MCF 10A (cell line): ENCODE data around the gene TWNK. TPM values are rescaled to one million over a fixed set of nuclear protein-coding genes. Genes with fewer than 3 reads are reported as not detected.

Experiments
- BruUV-seq: library from RNA; stranded (reverse); fragments of 400-500 nt; replicated peaks from 2 replicates; lab custom pipeline; 2021; lab: Mats Ljungman, UMichigan
- CTCF ChIA-PET: fragments of 300-600 bp; sonication (Branson Sonifier 250); formaldehyde crosslinking; extraction: SDS; loops from one replicate; lab custom pipeline; 2021; ENCODE audit warnings: antibody characterized with exemption, inconsistent platforms; lab: Yijun Ruan, JAX
- POLR2A ChIA-PET: fragments of 300-600, 350-650 bp; sonication (Branson Sonifier 250); formaldehyde crosslinking; extraction: SDS; loops from one replicate; lab custom pipeline; 2020; ENCODE audit warnings: antibody characterized with exemption, inconsistent platforms; lab: Yijun Ruan, JAX
- DNase-seq: peaks from one replicate; pipeline ENCODE4 v3.0.0-alpha.2; 2018; ENCODE audit not compliant: unreplicated experiment
- H3K27ac Mint-ChIP-seq: one replicate; pipeline ENCODE4 v1.8.0; 2022; ENCODE audit warnings: mild to moderate bottlenecking, low read depth, mixed read lengths; ENCODE audit not compliant: unreplicated experiment
- H3K27me3 Mint-ChIP-seq: one replicate; pipeline ENCODE4 v1.8.0; 2022; ENCODE audit warnings: mixed read lengths; ENCODE audit not compliant: insufficient read depth, unreplicated experiment
- H3K36me3 Mint-ChIP-seq: one replicate; pipeline ENCODE4 v1.8.0; 2022; ENCODE audit warnings: mild to moderate bottlenecking, moderate library complexity, mixed read lengths; ENCODE audit not compliant: insufficient read depth, unreplicated experiment
- H3K4me1 Mint-ChIP-seq: one replicate; pipeline ENCODE4 v1.8.0; 2022; ENCODE audit warnings: mixed read lengths; ENCODE audit not compliant: insufficient read depth, unreplicated experiment
- H3K4me3 Mint-ChIP-seq: one replicate; pipeline ENCODE4 v1.8.0; 2022; ENCODE audit warnings: mild to moderate bottlenecking, moderate library complexity, mixed read lengths; ENCODE audit not compliant: unreplicated experiment
- H3K9me3 Mint-ChIP-seq: one replicate; pipeline ENCODE4 v1.8.0; 2022; ENCODE audit warnings: mixed read lengths; ENCODE audit not compliant: unreplicated experiment
- CTCF ChIP-seq: fragments of 200-600 bp; IDR thresholded peaks from one replicate; pipeline ENCODE4 v1.8.0; 2022; ENCODE audit warnings: antibody characterized with exemption, mild to moderate bottlenecking; ENCODE audit not compliant: unreplicated experiment
- intact Hi-C: fragments of 100-400 bp; cut with micrococcal nuclease; formaldehyde crosslinking; loops from 2 replicates; pipeline ENCODE4 v1.14.1; 2022
- total RNA-seq: library from RNA; stranded (reverse); gene quantifications from 2 replicates; pipeline ENCODE4 v1.2.3, GENCODE V29; 2022

TWNK gene
- total RNA-seq, 1 experiment from 2014 or later = 27.9 TPM

DNA sequence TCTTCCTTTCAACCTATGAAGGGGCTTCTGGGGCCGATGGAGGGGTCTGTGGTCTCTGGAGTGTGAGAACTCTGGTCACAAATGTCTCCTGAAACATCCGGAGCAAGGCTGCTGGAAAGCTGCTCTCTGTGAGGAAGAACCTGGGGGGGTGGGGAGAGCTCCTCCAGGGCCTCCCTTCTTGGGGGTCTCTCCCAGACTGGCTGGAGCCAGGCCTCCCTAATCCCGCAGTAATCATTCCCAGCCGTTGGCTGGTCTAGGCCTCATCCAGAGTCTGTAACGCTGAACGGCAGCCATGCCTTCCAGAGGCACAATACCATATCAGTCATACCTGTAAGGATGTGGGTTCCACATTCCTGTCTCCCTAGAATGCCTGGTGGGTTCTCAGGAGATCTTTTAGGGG is 7.8 kb downstream of the TWNK start:
- Mint-ChIP-seq H3K27ac (peak overlapping the region; percentile 40), H3K4me1 (peaks cover 20% of the 10 kb centered on the region), H3K36me3 (peaks cover 52% of the 10 kb centered on the region), H3K27me3 (no peaks in the 10 kb centered on the region), H3K9me3 (no peaks in the 10 kb centered on the region), H3K4me3 (no peak overlapping the region)
- BruUV-seq = no TSS peak
- no peak for TF ChIP-seq CTCF
- DNase-seq = no peak
- CTCF ChIA-PET = interaction anchor here (0.6 to 12.3 kb wide), 4 partner anchors 16 to 60 kb away, joined by 3 to 199 read pairs (median 6); no protein-coding TSS in a partner anchor
- intact Hi-C loops = no loop called here
- POLR2A ChIA-PET = no interaction called here

GRCh38 chr10:100996678-100997359 is 9.5 kb downstream of the TWNK start:
- DNase-seq = peak; percentile 34
- intact Hi-C loops = no loop called here
- H3K36me3 Mint-ChIP-seq = peaks cover 36% of the 10 kb centered on the region
- peak overlapping the region; percentile 76 for H3K4me3 Mint-ChIP-seq
- CTCF ChIA-PET = interaction anchor here (0.6 to 12.3 kb wide), 17 partner anchors 9 to 1103 kb away, joined by 3 to 199 read pairs (median 4); partner anchors contain the start of genes HIF1AN, MRPL43, PDZD7 and SEMA4G
- no peaks in the 10 kb centered on the region for H3K9me3 Mint-ChIP-seq
- no peaks in the 10 kb centered on the region for H3K27me3 Mint-ChIP-seq
- H3K4me1 Mint-ChIP-seq = peaks cover 19% of the 10 kb centered on the region
- no peak for TF ChIP-seq CTCF
- BruUV-seq = no TSS peak
- no peak overlapping the region for H3K27ac Mint-ChIP-seq
- POLR2A ChIA-PET = interaction anchor here (0.6 to 7.5 kb wide), 14 partner anchors 8 to 1507 kb away, joined by 3 to 74 read pairs (median 4); partner anchors contain the start of genes KAZALD1, MRPL43, OGA and PDZD7

DNA sequence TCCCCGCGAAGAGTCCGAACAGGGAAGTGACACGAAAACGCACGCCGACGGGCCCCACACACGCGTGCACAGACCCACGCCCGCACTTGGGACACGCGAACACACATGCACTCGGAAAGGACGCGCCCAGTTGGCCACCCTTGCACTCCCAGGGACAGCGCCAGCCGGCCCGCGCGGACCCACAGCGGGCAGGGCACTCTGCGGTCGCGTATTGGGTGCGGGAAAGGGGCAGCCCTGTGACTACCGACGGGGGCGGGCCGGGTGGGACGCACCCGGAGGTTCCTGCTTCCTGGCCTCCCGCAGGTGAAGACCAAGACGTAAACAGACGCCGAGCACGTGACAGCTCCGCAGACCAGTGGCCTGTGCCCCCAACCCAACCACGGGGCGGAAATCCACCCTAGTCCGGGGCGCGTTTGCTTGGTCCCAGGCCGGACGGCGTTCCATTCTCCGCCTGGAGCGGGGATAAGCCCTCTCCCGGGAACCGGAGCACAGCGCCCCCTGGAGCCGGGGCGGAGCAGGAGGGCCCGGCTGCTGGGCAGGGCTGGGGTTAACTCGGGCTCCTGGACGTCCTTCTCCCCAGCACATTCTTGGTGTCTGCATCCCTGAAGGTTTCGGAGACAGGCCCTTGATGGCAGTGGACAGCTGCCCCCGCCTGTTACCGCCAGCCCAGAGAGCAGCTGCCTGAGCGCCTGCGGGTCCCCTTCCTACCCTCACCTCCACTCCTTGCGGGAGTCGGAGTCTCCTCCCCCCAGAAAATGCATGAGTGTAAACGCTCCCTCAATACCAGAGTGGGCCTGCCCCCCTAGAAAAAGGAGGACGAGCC is 10.2 kb downstream of the TWNK start:
- intact Hi-C loops = loop anchor here (1.0 kb wide), 1 partner anchor 16 kb away; no protein-coding TSS in a partner anchor
- H3K36me3 Mint-ChIP-seq = peaks cover 34% of the 10 kb centered on the region
- H3K27me3 Mint-ChIP-seq = no peaks in the 10 kb centered on the region
- H3K9me3 Mint-ChIP-seq = no peaks in the 10 kb centered on the region
- peak overlapping the region; percentile 44 for H3K27ac Mint-ChIP-seq
- peak; percentile 79 for DNase-seq
- BruUV-seq = no TSS peak
- TF ChIP-seq CTCF = peak; percentile 82
- CTCF ChIA-PET = interaction anchor here (0.6 to 12.3 kb wide), 26 partner anchors 9 to 1357 kb away, joined by 3 to 199 read pairs (median 4); partner anchors contain the start of genes HIF1AN, MRPL43, PDZD7 and SEMA4G
- H3K4me1 Mint-ChIP-seq = peaks cover 19% of the 10 kb centered on the region
- H3K4me3 Mint-ChIP-seq = peak overlapping the region; percentile 76
- POLR2A ChIA-PET = interaction anchor here (0.6 to 7.5 kb wide), 19 partner anchors 9 to 1506 kb away, joined by 3 to 74 read pairs (median 4); partner anchors contain the start of genes KAZALD1, MRPL43, OGA and PDZD7
